Sigmoid colon (tissue), 4 donors: Measurements from ENCODE around the gene SRC.

ENCODE experiments used
- EP300 ChIP-seq, 4 donors: sonication (generic); formaldehyde crosslinking; IDR thresholded peaks; one replicate each; pipeline ENCODE4 v1.6.1; 2017; ENCODE audit warnings: antibody characterized with exemption in 4 of 4
- POLR2AphosphoS5 ChIP-seq, 4 donors: sonication (generic); formaldehyde crosslinking; IDR thresholded peaks; one replicate each; pipeline ENCODE4 v1.6.1; 2017; ENCODE audit warnings: antibody characterized with exemption in 4 of 4
- TF ChIP-seq, protein P1 (sequence below), 4 experiments: fragments of 450-650 bp in 3 of 4; fragments of 200-600 bp in 1 of 4; IDR thresholded peaks; one replicate each; pipeline ENCODE4 v1.5.1; 2016 to 2019; ENCODE audit warnings: antibody characterized with exemption in 4 of 4, mild to moderate bottlenecking in 3 of 4, moderate library complexity in 2 of 4

DNA sequence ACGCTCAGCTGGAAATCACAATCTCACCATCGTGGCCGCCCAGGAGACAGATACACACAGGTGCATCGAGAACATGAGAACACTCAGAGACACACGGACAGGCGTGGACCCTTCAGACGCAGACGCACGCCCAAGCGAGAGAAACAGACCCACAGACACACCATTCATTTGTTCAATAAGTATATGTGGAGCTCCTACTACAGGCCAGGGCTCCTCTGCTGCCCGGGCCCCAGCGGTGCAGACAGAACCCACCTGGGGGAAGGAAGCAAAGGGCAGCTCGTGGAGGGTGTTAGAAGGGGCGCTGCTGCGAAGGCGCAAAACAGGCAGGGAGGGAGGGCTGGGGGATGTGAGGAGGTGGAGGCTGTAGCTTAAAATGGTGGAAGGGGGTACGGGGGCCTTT lies 39.2 kb downstream of the SRC start:
- TF ChIP-seq EP300 (IDR thresholded peaks at IDR 0.05) (no peak), POLR2AphosphoS5 (IDR thresholded peaks at IDR 0.05) (no peak)
- TF ChIP-seq, protein P1, sequence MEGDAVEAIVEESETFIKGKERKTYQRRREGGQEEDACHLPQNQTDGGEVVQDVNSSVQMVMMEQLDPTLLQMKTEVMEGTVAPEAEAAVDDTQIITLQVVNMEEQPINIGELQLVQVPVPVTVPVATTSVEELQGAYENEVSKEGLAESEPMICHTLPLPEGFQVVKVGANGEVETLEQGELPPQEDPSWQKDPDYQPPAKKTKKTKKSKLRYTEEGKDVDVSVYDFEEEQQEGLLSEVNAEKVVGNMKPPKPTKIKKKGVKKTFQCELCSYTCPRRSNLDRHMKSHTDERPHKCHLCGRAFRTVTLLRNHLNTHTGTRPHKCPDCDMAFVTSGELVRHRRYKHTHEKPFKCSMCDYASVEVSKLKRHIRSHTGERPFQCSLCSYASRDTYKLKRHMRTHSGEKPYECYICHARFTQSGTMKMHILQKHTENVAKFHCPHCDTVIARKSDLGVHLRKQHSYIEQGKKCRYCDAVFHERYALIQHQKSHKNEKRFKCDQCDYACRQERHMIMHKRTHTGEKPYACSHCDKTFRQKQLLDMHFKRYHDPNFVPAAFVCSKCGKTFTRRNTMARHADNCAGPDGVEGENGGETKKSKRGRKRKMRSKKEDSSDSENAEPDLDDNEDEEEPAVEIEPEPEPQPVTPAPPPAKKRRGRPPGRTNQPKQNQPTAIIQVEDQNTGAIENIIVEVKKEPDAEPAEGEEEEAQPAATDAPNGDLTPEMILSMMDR (IDR thresholded peaks at IDR 0.05), result no peak
